ENCODE measurements around the gene HTRA3. TPM values are rescaled to one million over a fixed set of nuclear protein-coding genes. Genes with fewer than 3 reads are reported as not detected.

Gene HTRA3
- total RNA-seq, 1 donor from 2014 or later, result 1.6 TPM

DNA sequence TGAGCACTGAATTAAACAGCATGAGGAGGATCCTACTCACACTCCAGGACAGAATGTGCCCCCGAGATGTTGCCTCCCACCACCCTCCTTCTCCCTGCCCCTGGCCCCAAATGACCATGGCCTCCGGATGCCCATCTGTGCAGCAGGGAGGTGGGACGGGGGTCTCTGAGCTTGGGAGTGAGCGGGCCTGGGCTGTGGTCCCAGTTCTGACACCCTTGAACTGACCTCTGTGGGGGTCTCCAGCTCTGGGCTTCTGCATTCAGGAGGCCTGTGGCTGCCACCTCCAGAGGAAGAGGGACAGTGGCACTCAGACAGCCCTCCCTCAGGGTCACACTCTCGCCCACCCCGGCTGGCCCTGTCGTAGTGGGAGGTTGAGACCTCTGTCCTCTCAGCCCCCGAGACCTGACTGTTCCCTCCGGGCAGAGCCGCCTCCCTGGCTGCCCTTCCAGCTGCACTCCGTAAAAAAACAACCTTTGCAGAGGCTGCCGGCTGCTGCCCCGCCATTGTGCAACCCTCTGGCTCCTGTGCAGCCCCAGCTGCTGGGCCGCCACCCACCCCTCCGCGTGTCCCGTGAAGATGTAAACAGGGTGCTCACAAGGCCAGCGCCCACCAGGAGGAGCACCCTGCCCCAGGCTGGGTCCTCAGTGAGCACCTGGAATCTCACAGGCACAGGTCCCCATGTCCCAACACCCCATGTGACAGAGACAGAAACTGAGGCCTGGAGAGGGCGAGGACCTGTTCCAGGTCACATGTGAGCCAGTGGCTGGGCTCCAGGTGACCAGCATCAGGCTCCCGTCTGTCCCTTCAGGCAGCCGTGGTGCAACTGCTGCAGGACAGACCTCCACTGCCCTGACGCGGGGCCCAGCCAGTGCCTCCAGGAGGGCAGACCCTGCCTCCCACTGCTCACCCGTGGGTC is 39.6 kb downstream of the HTRA3 start:
- Histone ChIP-seq H3K27ac (no peak overlapping the region), H3K9me3 (ENCODE audit: low read depth) (no peaks in the 10 kb centered on the region), H2AFZ (replicated peaks) (no peak overlapping the region), H3K4me3 (no peak overlapping the region), H3K4me2 (no peak overlapping the region), H3F3A (ENCODE audit: low read depth) (no peaks in the 10 kb centered on the region), H4K20me1 (ENCODE audit: low read depth) (no peaks in the 10 kb centered on the region), H3K4me1 (no peaks in the 10 kb centered on the region), H3K9ac (no peak overlapping the region), H3K36me3 (no peaks in the 10 kb centered on the region), H3K79me2 (ENCODE audit: low read depth) (no peaks in the 10 kb centered on the region), H3K27me3 (no peaks in the 10 kb centered on the region)
- no peak overlapping the region for H3K4me3 Mint-ChIP-seq
- no peak overlapping the region for H3K27ac Mint-ChIP-seq
- H3K9me3 Mint-ChIP-seq, result peaks cover 16% of the 10 kb centered on the region
- DNase-seq (ENCODE audit: low spot score), result no peak
- peaks cover 8% of the 10 kb centered on the region for H3K4me1 Mint-ChIP-seq
- TF ChIP-seq EZH2phosphoT487 (IDR thresholded peaks at IDR 0.05), result no peak
- TF ChIP-seq, protein P1, sequence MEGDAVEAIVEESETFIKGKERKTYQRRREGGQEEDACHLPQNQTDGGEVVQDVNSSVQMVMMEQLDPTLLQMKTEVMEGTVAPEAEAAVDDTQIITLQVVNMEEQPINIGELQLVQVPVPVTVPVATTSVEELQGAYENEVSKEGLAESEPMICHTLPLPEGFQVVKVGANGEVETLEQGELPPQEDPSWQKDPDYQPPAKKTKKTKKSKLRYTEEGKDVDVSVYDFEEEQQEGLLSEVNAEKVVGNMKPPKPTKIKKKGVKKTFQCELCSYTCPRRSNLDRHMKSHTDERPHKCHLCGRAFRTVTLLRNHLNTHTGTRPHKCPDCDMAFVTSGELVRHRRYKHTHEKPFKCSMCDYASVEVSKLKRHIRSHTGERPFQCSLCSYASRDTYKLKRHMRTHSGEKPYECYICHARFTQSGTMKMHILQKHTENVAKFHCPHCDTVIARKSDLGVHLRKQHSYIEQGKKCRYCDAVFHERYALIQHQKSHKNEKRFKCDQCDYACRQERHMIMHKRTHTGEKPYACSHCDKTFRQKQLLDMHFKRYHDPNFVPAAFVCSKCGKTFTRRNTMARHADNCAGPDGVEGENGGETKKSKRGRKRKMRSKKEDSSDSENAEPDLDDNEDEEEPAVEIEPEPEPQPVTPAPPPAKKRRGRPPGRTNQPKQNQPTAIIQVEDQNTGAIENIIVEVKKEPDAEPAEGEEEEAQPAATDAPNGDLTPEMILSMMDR (IDR thresholded peaks at IDR 0.05), result no peak
- TF ChIP-seq EZH2 (IDR thresholded peaks at IDR 0.05), result no peak
- peaks cover 10% of the 10 kb centered on the region for H3K27me3 Mint-ChIP-seq (ENCODE audit: insufficient read depth, low read depth)
- no peaks in the 10 kb centered on the region for H3K36me3 Mint-ChIP-seq

DNA sequence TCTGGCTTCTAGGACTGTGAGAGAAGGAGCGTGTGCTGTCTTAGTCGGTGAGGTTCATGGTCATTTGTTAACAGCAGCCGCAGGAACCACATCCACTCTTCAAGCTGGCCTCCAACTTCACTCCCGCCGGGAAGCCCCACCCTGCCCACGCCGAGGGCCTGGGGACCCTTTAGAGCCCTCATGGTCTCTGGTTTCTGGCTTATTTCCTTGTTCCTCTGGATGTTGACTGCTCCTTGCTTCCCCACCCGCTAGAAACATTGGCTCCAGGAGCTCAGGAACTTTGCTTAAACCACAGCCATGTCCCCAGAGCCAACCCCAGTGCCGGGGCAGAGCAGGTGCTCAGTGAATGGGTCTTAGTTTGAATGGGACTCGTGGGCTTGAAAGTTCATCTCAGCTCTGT is 40.8 kb downstream of the HTRA3 start:
- DNase-seq (ENCODE audit: low spot score), result no peak
- peak overlapping the region; percentile 29 for H3K27ac Mint-ChIP-seq

DNA sequence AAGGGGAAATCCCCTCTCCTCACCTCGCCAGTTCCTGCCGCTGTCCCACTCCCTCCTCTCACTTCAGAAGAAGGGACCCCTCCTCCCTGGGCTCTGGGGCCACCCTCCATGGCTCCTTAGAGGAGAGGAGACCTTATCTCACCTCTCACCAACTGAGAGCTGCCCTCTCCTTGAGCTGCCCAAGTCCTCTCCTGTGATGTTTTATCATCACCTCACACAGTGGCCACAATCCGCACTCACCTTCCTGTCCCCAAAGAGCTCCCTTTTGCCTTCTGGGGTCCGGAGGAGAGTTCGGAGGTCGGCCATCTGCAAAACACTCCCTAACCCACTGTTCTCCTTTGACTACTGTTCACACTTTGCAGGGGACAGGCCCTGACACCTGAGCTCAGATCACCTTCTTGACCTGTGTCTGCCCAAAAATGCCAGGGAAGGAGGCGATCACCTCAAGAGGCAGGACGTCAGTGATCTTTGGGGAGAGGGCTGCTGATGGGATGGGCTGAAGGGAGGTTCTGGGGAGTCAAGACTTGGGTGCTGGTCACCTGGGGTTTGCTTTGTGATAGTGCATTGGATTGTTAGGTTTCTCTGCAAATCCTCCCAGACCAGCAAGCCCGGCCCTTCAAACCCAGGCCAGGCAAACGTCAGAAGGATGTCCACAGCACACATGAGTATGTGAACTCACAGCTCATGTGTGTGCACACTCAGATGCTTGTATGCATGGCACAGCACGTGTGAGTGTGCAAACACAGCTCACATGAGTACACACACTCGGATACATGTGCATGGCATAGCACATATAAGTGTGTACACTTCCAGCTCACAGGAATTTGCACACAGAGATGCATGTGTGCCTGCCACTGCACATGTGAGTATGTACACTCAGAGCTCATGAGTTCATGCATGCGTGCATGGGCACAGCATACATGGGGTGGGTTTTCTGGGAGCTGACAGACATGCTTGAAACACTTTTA is 41.8 kb downstream of the HTRA3 start:
- Histone ChIP-seq H3K79me2 (ENCODE audit: low read depth) (no peaks in the 10 kb centered on the region), H3F3A (ENCODE audit: low read depth) (peaks cover 8% of the 10 kb centered on the region), H3K9ac (no peak overlapping the region), H4K20me1 (ENCODE audit: low read depth) (no peaks in the 10 kb centered on the region), H3K4me2 (no peak overlapping the region), H3K27ac (no peak overlapping the region), H3K27me3 (no peaks in the 10 kb centered on the region), H3K36me3 (no peaks in the 10 kb centered on the region), H2AFZ (replicated peaks) (no peak overlapping the region), H3K9me3 (ENCODE audit: low read depth) (no peaks in the 10 kb centered on the region), H3K4me1 (peaks cover 13% of the 10 kb centered on the region), H3K4me3 (no peak overlapping the region)
- H3K4me1 Mint-ChIP-seq, result peaks cover 16% of the 10 kb centered on the region
- DNase-seq (ENCODE audit: low spot score), result no peak
- peaks cover 19% of the 10 kb centered on the region for H3K9me3 Mint-ChIP-seq
- TF ChIP-seq EZH2phosphoT487 (IDR thresholded peaks at IDR 0.05), result no peak
- TF ChIP-seq, protein P1 (IDR thresholded peaks at IDR 0.05), result no peak
- peak overlapping the region; percentile 33 for H3K27ac Mint-ChIP-seq
- H3K27me3 Mint-ChIP-seq (ENCODE audit: insufficient read depth, low read depth), result peaks cover 20% of the 10 kb centered on the region
- H3K36me3 Mint-ChIP-seq, result no peaks in the 10 kb centered on the region
- H3K4me3 Mint-ChIP-seq, result no peak overlapping the region

More for the DNA sequence above, 40.8 kb downstream of the HTRA3 start:
- Histone ChIP-seq H3K4me1 (peaks cover 4% of the 10 kb centered on the region), H3K4me3 (no peak overlapping the region), H3K9ac (no peak overlapping the region), H3K27me3 (no peaks in the 10 kb centered on the region), H3K4me2 (no peak overlapping the region), H3K36me3 (no peaks in the 10 kb centered on the region), H3K27ac (no peak overlapping the region), H2AFZ (replicated peaks) (no peak overlapping the region), H3K9me3 (ENCODE audit: low read depth) (no peaks in the 10 kb centered on the region), H4K20me1 (ENCODE audit: low read depth) (no peaks in the 10 kb centered on the region), H3F3A (ENCODE audit: low read depth) (peaks cover 4% of the 10 kb centered on the region), H3K79me2 (ENCODE audit: low read depth) (no peaks in the 10 kb centered on the region)
- peaks cover 16% of the 10 kb centered on the region for H3K27me3 Mint-ChIP-seq (ENCODE audit: insufficient read depth, low read depth)
- peaks cover 19% of the 10 kb centered on the region for H3K9me3 Mint-ChIP-seq
- H3K36me3 Mint-ChIP-seq, result no peaks in the 10 kb centered on the region
- no peak overlapping the region for H3K4me3 Mint-ChIP-seq
- TF ChIP-seq EZH2phosphoT487 (IDR thresholded peaks at IDR 0.05) (no peak), EZH2 (IDR thresholded peaks at IDR 0.05) (no peak)
- TF ChIP-seq, protein P1 (IDR thresholded peaks at IDR 0.05), result no peak
- peaks cover 8% of the 10 kb centered on the region for H3K4me1 Mint-ChIP-seq

All from neural progenitor cell (in vitro differentiated cells).